Measurements from ENCODE around the gene SRSF4.

SRSF4 gene

GRCh38 chr1:29193879-29194455, 12.3 kb upstream of the SRSF4 start:
- H3K36me3 ChIP-seq (replicated peaks; ENCODE audit: insufficient read depth, low read length) = no peaks in the 10 kb centered on the region
- DNase-seq = no peak
- H3K9ac ChIP-seq (ENCODE audit: low read length) = no peak overlapping the region
- H3K9me3 ChIP-seq (replicated peaks; ENCODE audit: insufficient read depth, low read length) = no peaks in the 10 kb centered on the region
- H3K27me3 ChIP-seq (replicated peaks; ENCODE audit: insufficient read depth, low read length) = no peaks in the 10 kb centered on the region
- no peak overlapping the region for H3K4me2 ChIP-seq (ENCODE audit: low read depth, low read length)
- H3K9me2 ChIP-seq (replicated peaks; ENCODE audit: insufficient read depth, low read length) = no peaks in the 10 kb centered on the region
- no peaks in the 10 kb centered on the region for H4K20me1 ChIP-seq (ENCODE audit: insufficient read depth, low read length)
- no peaks in the 10 kb centered on the region for H3K79me2 ChIP-seq (ENCODE audit: low read length)
- H3K27ac ChIP-seq (ENCODE audit: low read length) = no peak overlapping the region
- peaks cover 3% of the 10 kb centered on the region; the same call in 1 of the 2 replicates for H3K4me1 ChIP-seq (ENCODE audit: low read length)
- no peaks in the 10 kb centered on the region for H3F3A ChIP-seq (ENCODE audit: insufficient read depth, low read length)
- no peak overlapping the region for H2AFZ ChIP-seq (ENCODE audit: low read length)
- TF ChIP-seq CTCF (IDR thresholded peaks at IDR 0.05; ENCODE audit: low read length) = no peak
- no peak for TF ChIP-seq EZH2 (optimal IDR thresholded peaks at IDR 0.05; ENCODE audit: low read depth, low read length)
- no peak for TF ChIP-seq EZH2phosphoT487 (IDR thresholded peaks at IDR 0.05; ENCODE audit: low read length)
- no peak overlapping the region for H3K4me3 ChIP-seq (ENCODE audit: low read length)

GRCh38 chr1:29190718-29191117, 9.0 kb upstream of the SRSF4 start:
- no peak overlapping the region for H3K4me2 ChIP-seq (ENCODE audit: low read depth, low read length)
- no peaks in the 10 kb centered on the region for H3F3A ChIP-seq (ENCODE audit: insufficient read depth, low read length)
- TF ChIP-seq CTCF (IDR thresholded peaks at IDR 0.05; ENCODE audit: low read length) (no peak), EZH2 (optimal IDR thresholded peaks at IDR 0.05; ENCODE audit: low read depth, low read length) (no peak), EZH2phosphoT487 (IDR thresholded peaks at IDR 0.05; ENCODE audit: low read length) (no peak)
- H3K79me2 ChIP-seq (ENCODE audit: low read length) = no peaks in the 10 kb centered on the region
- no peak for DNase-seq
- no peaks in the 10 kb centered on the region for H3K9me3 ChIP-seq (replicated peaks; ENCODE audit: insufficient read depth, low read length)
- no peak overlapping the region for H2AFZ ChIP-seq (ENCODE audit: low read length)
- H3K4me3 ChIP-seq (ENCODE audit: low read length) = no peak overlapping the region
- H3K4me1 ChIP-seq (ENCODE audit: low read length) = peaks cover 3% of the 10 kb centered on the region; the same call in 1 of the 2 replicates
- no peaks in the 10 kb centered on the region for H3K27me3 ChIP-seq (replicated peaks; ENCODE audit: insufficient read depth, low read length)
- no peaks in the 10 kb centered on the region for H3K36me3 ChIP-seq (replicated peaks; ENCODE audit: insufficient read depth, low read length)
- H3K9ac ChIP-seq (ENCODE audit: low read length) = no peak overlapping the region
- H3K9me2 ChIP-seq (replicated peaks; ENCODE audit: insufficient read depth, low read length) = no peaks in the 10 kb centered on the region
- H4K20me1 ChIP-seq (ENCODE audit: insufficient read depth, low read length) = no peaks in the 10 kb centered on the region
- no peak overlapping the region for H3K27ac ChIP-seq (ENCODE audit: low read length)

- DNase-seq = no peak
- Histone ChIP-seq H3K9me2 (replicated peaks; ENCODE audit: insufficient read depth, low read length) (no peaks in the 10 kb centered on the region), H3K4me3 (ENCODE audit: low read length) (no peak overlapping the region), H3K9me3 (replicated peaks; ENCODE audit: insufficient read depth, low read length) (no peaks in the 10 kb centered on the region), H3K79me2 (ENCODE audit: low read length) (no peaks in the 10 kb centered on the region), H2AFZ (ENCODE audit: low read length) (no peak overlapping the region), H3K36me3 (replicated peaks; ENCODE audit: insufficient read depth, low read length) (no peaks in the 10 kb centered on the region), H3K9ac (ENCODE audit: low read length) (no peak overlapping the region), H4K20me1 (ENCODE audit: insufficient read depth, low read length) (no peaks in the 10 kb centered on the region), H3K4me1 (ENCODE audit: low read length) (peaks cover 8% of the 10 kb centered on the region; the same call in 1 of the 2 replicates), H3K27ac (ENCODE audit: low read length) (no peak overlapping the region), H3K27me3 (replicated peaks; ENCODE audit: insufficient read depth, low read length) (no peaks in the 10 kb centered on the region), H3K4me2 (ENCODE audit: low read depth, low read length) (no peak overlapping the region), H3F3A (ENCODE audit: insufficient read depth, low read length) (peaks cover 10% of the 10 kb centered on the region)
- TF ChIP-seq EZH2phosphoT487 (IDR thresholded peaks at IDR 0.05; ENCODE audit: low read length) (no peak), EZH2 (optimal IDR thresholded peaks at IDR 0.05; ENCODE audit: low read depth, low read length) (no peak), CTCF (IDR thresholded peaks at IDR 0.05; ENCODE audit: low read length) (no peak)
Observed at GRCh38 chr1:29186707-29187106, 5.0 kb upstream of the SRSF4 start.

Measured in MM.1S (cell line).